Brain microvascular endothelial cell (primary cell): Measurements from ENCODE around the gene SLC25A21.
"Not testable (repeated sequence)": the region's sequence is repeated elsewhere in the genome, so short reads cannot be mapped to it uniquely, and the experiment has no call there.

Source experiments
- DNase-seq: peaks from one replicate; pipeline ENCODE4 v3.0.0-alpha.2; 2020
- H3K27ac ChIP-seq: fragments of 250-450 bp; sonication (Bioruptor Pico); 2 replicates; pipeline ENCODE4 v1.5.1; 2020; ENCODE audit warnings: mild to moderate bottlenecking, moderate library complexity
- H3K27me3 ChIP-seq: fragments of 250-450 bp; sonication (Bioruptor Pico); replicated peaks from 2 replicates; pipeline ENCODE4 v1.5.1; 2020; ENCODE audit warnings: mild to moderate bottlenecking
- H3K36me3 ChIP-seq: fragments of 250-450 bp; sonication (Bioruptor Pico); replicated peaks from 2 replicates; pipeline ENCODE4 v1.5.1; 2020; ENCODE audit warnings: mild to moderate bottlenecking
- H3K4me3 ChIP-seq: 2 replicates; pipeline ENCODE4 v1.5.1; 2011; ENCODE audit warnings: low read depth, mild to moderate bottlenecking, control low read depth, low read length, moderate library complexity
- CTCF ChIP-seq: IDR thresholded peaks from 2 replicates; pipeline ENCODE4 v1.5.1; 2011; ENCODE audit warnings: low read depth, mild to moderate bottlenecking, moderate library complexity, low read length, control low read depth, inconsistent platforms; ENCODE audit errors: missing control alignments
- in situ Hi-C: cut with HindIII; loops from 2 replicates; pipeline ENCODE4 v1.10.0; 2017; ENCODE audit warnings: low sequenced_read_pairs, low pct_ligation_motif_present

SLC25A21 gene

DNA sequence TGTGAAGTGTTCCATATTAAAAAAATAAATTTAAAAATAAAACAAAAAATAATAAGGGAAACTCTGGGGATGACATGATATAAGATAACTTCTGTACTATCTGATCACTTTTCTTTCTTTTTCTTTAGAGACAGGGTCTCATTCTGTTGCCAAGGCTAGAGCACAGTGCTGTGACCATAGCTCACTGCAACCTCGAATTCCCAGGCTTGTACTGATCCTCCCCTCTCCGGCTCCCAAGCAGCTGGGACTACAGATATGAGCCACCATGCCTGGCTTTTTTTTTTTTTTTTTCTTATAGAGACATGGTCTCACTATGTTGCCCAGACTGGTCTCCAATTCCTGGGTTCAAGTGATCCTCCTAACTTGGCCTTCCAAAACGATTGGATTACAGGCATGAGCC is 14.9 kb upstream of the SLC25A21 start:
- H3K4me3 ChIP-seq = no peak overlapping the region
- H3K36me3 ChIP-seq = no peaks in the 10 kb centered on the region
- in situ Hi-C loops = no loop called here
- no peak for TF ChIP-seq CTCF
- H3K27ac ChIP-seq = no peak overlapping the region
- DNase-seq = no peak
- no peaks in the 10 kb centered on the region for H3K27me3 ChIP-seq

DNA sequence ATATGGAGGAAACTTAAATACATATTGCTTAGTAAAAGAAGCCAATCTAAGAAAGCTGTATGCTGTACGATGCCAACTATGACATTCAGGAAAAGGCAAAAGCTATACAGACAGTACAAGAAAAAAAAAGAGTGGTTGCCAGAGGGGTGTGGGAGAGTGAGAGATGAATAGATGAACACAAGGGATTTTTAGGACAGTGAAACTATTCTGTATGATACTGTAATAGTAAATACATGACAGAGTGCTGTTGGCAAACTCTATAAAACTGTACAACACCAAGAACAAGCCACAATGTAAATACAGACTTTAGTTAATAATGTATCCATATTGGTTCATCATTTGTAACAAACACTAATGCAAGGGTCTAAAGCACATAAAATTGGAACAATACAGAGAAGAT is 14.5 kb upstream of the SLC25A21 start:
- no peak for TF ChIP-seq CTCF
- H3K4me3 ChIP-seq = no peak overlapping the region
- in situ Hi-C loops = no loop called here
- no peaks in the 10 kb centered on the region for H3K36me3 ChIP-seq
- no peaks in the 10 kb centered on the region for H3K27me3 ChIP-seq
- no peak for DNase-seq
- no peak overlapping the region for H3K27ac ChIP-seq

- no peaks in the 10 kb centered on the region for H3K36me3 ChIP-seq
- no peaks in the 10 kb centered on the region for H3K27me3 ChIP-seq
- H3K27ac ChIP-seq = no peak overlapping the region
- in situ Hi-C loops = no loop called here
- no peak for TF ChIP-seq CTCF
- no peak overlapping the region for H3K4me3 ChIP-seq
- DNase-seq = no peak
Observed at GRCh38 chr14:37185670-37186069, 13.3 kb upstream of the SLC25A21 start.

DNA sequence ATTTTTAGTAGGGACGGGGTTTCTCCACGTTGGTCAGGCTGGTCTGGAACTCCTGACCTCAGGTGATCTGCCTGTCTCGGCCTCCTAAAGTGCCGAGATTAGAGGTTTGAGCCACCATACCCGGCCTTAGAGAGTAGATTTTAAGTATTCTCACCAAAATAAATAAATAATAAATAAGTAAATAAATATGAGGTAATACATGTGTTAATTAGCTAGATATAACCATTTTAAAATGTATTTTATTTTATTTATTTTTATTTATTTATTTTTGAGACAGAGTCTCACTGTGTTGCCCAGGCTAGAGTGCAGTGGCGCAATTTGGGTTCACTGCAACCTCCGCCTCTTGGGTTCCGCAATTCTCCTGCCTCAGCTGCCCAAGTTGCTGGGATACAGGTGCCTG is 12.1 kb upstream of the SLC25A21 start:
- DNase-seq, H3K4me3 ChIP-seq, in situ Hi-C loops, H3K36me3 ChIP-seq, H3K27me3 ChIP-seq, H3K27ac ChIP-seq: not testable (repeated sequence)

GRCh38 chr14:37181441-37181840 is 9.0 kb upstream of the SLC25A21 start:
- H3K4me3 ChIP-seq = no peak overlapping the region
- H3K27ac ChIP-seq = no peak overlapping the region
- no peak for TF ChIP-seq CTCF
- no peak for DNase-seq
- no peaks in the 10 kb centered on the region for H3K36me3 ChIP-seq
- H3K27me3 ChIP-seq = no peaks in the 10 kb centered on the region
- in situ Hi-C loops = no loop called here

DNA sequence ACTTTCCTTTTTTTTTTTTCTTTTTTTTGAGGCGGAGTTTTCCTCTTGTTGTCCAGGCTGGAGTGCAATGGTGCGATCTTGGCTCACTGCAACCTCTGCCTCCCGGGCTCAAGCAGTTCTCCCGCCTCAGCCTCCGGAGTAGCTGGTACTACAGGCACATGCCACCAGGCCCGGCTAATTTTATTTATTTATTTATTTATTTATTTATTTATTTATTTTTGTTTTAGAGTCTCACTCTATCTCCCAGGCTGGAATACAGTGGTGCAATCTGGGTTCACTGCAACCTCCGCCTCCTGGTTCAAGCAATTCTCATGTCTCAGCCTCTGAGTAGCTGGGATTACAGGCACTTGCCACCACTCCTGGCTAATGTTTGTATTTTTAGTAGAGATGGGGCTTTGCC is 8.5 kb upstream of the SLC25A21 start:
- H3K4me3 ChIP-seq, in situ Hi-C loops, DNase-seq, H3K36me3 ChIP-seq, H3K27me3 ChIP-seq, H3K27ac ChIP-seq: not testable (repeated sequence)

GRCh38 chr14:37179896-37180502 is 7.6 kb upstream of the SLC25A21 start:
- Histone ChIP-seq H3K36me3 (no peaks in the 10 kb centered on the region), H3K4me3 (no peak overlapping the region), H3K27me3 (no peaks in the 10 kb centered on the region), H3K27ac (no peak overlapping the region)
- no peak for TF ChIP-seq CTCF
- in situ Hi-C loops = no loop called here
- DNase-seq = peak; percentile 9
